MM.1S (cell line): Measurements from ENCODE around the gene VDAC2.

Experiments used
- DNase-seq: peaks from one replicate; pipeline ENCODE4 v3.0.0-alpha.2; 2015
- H2AFZ ChIP-seq: fragments of 300-600 bp; sonication (generic); 2 replicates; pipeline ENCODE4 v1.6.0; 2016; ENCODE audit warnings: antibody characterized with exemption, low read length
- H3F3A ChIP-seq: fragments of 300-600 bp; sonication (generic); 2 replicates; pipeline ENCODE4 v1.6.1; 2016; ENCODE audit warnings: mild to moderate bottlenecking, antibody characterized with exemption, low read length, moderate library complexity, mixed read lengths; ENCODE audit not compliant: insufficient read depth
- H3K27ac ChIP-seq: fragments of 300-600 bp; sonication (generic); 2 replicates; pipeline ENCODE4 v1.5.1; 2016; ENCODE audit warnings: mild to moderate bottlenecking, low read length
- H3K27me3 ChIP-seq: fragments of 300-600 bp; sonication (generic); replicated peaks from 2 replicates; pipeline ENCODE4 v1.6.0; 2016; ENCODE audit warnings: low read length; ENCODE audit not compliant: insufficient read depth
- H3K36me3 ChIP-seq: fragments of 300-600 bp; sonication (generic); replicated peaks from 2 replicates; pipeline ENCODE4 v1.6.1; 2016; ENCODE audit warnings: mild to moderate bottlenecking, low read length, mixed read lengths; ENCODE audit not compliant: insufficient read depth
- H3K4me1 ChIP-seq: fragments of 300-600 bp; sonication (generic); 2 replicates; pipeline ENCODE4 v1.6.1; 2016; ENCODE audit warnings: low read length, mixed read lengths
- H3K4me2 ChIP-seq: fragments of 300-600 bp; sonication (generic); 2 replicates; pipeline ENCODE4 v1.6.0; 2016; ENCODE audit warnings: low read depth, low read length
- H3K4me3 ChIP-seq: fragments of 300-600 bp; sonication (generic); 2 replicates; pipeline ENCODE4 v1.5.1; 2016; ENCODE audit warnings: low read length, mixed read lengths
- H3K79me2 ChIP-seq: fragments of 300-600 bp; sonication (generic); 2 replicates; pipeline ENCODE4 v1.6.1; 2016; ENCODE audit warnings: mixed run types, low read length, mixed read lengths
- H3K9ac ChIP-seq: fragments of 300-600 bp; sonication (generic); 2 replicates; pipeline ENCODE4 v1.6.1; 2016; ENCODE audit warnings: low read length, mixed read lengths
- H3K9me2 ChIP-seq: fragments of 300-600 bp; sonication (generic); replicated peaks from 2 replicates; pipeline ENCODE4 v1.6.1; 2016; ENCODE audit warnings: mild to moderate bottlenecking, low read length, mixed read lengths; ENCODE audit not compliant: insufficient read depth
- H3K9me3 ChIP-seq: fragments of 300-600 bp; sonication (generic); replicated peaks from 2 replicates; pipeline ENCODE4 v1.6.1; 2016; ENCODE audit warnings: mild to moderate bottlenecking, low read length, mixed read lengths; ENCODE audit not compliant: insufficient read depth
- H4K20me1 ChIP-seq: fragments of 300-600 bp; sonication (generic); 2 replicates; pipeline ENCODE4 v1.6.1; 2016; ENCODE audit warnings: mild to moderate bottlenecking, low read length, moderate library complexity, mixed read lengths; ENCODE audit not compliant: insufficient read depth
- CTCF ChIP-seq: fragments of 300-600 bp; sonication (generic); IDR thresholded peaks from 2 replicates; pipeline ENCODE4 v1.5.1; 2016; ENCODE audit warnings: antibody characterized with exemption, low read length, mixed read lengths
- EZH2 ChIP-seq: fragments of 300-600 bp; sonication (generic); optimal IDR thresholded peaks from 2 replicates; pipeline ENCODE3; 2017; ENCODE audit warnings: low read depth, mild to moderate bottlenecking, antibody characterized with exemption, low read length, mixed read lengths
- EZH2phosphoT487 ChIP-seq: fragments of 300-600 bp; sonication (generic); IDR thresholded peaks from 2 replicates; pipeline ENCODE4 v1.6.1; 2018; ENCODE audit warnings: antibody characterized with exemption, low read length

VDAC2 gene

GRCh38 chr10:75265856-75266255 is 55.3 kb downstream of the VDAC2 start:
- H4K20me1 ChIP-seq, result no peaks in the 10 kb centered on the region
- no peaks in the 10 kb centered on the region for H3K79me2 ChIP-seq
- no peak overlapping the region for H3K4me2 ChIP-seq
- no peak overlapping the region for H3K9ac ChIP-seq
- no peaks in the 10 kb centered on the region for H3K9me3 ChIP-seq
- H2AFZ ChIP-seq, result no peak overlapping the region
- no peaks in the 10 kb centered on the region for H3K9me2 ChIP-seq
- DNase-seq, result no peak
- no peaks in the 10 kb centered on the region for H3F3A ChIP-seq
- no peaks in the 10 kb centered on the region for H3K36me3 ChIP-seq
- H3K27me3 ChIP-seq, result no peaks in the 10 kb centered on the region
- no peak overlapping the region for H3K4me3 ChIP-seq
- H3K27ac ChIP-seq, result no peak overlapping the region
- H3K4me1 ChIP-seq, result no peaks in the 10 kb centered on the region
- TF ChIP-seq CTCF (no peak), EZH2phosphoT487 (no peak), EZH2 (no peak)

GRCh38 chr10:75266945-75267344 is 56.3 kb downstream of the VDAC2 start:
- H3K27me3 ChIP-seq, result no peaks in the 10 kb centered on the region
- H3K9me3 ChIP-seq, result no peaks in the 10 kb centered on the region
- H3K4me2 ChIP-seq, result no peak overlapping the region
- no peak overlapping the region for H3K9ac ChIP-seq
- no peak overlapping the region for H3K27ac ChIP-seq
- H4K20me1 ChIP-seq, result no peaks in the 10 kb centered on the region
- H3K4me1 ChIP-seq, result no peaks in the 10 kb centered on the region
- no peak overlapping the region for H2AFZ ChIP-seq
- H3F3A ChIP-seq, result no peaks in the 10 kb centered on the region
- no peaks in the 10 kb centered on the region for H3K36me3 ChIP-seq
- no peak for DNase-seq
- no peak overlapping the region for H3K4me3 ChIP-seq
- no peaks in the 10 kb centered on the region for H3K9me2 ChIP-seq
- TF ChIP-seq EZH2phosphoT487 (no peak), CTCF (no peak), EZH2 (no peak)
- H3K79me2 ChIP-seq, result no peaks in the 10 kb centered on the region

GRCh38 chr10:75269605-75270004 is 59.0 kb downstream of the VDAC2 start:
- H2AFZ ChIP-seq, result peak overlapping the region; percentile 31; the same call in 1 of the 2 replicates
- H3K4me1 ChIP-seq, result no peaks in the 10 kb centered on the region
- no peaks in the 10 kb centered on the region for H3K27me3 ChIP-seq
- no peak overlapping the region for H3K4me2 ChIP-seq
- H3F3A ChIP-seq, result no peaks in the 10 kb centered on the region
- no peak for TF ChIP-seq CTCF
- TF ChIP-seq EZH2, result no peak
- no peak for TF ChIP-seq EZH2phosphoT487
- DNase-seq, result peak; percentile 8
- H4K20me1 ChIP-seq, result no peaks in the 10 kb centered on the region
- no peak overlapping the region for H3K9ac ChIP-seq
- H3K9me2 ChIP-seq, result no peaks in the 10 kb centered on the region
- no peaks in the 10 kb centered on the region for H3K36me3 ChIP-seq
- H3K4me3 ChIP-seq, result no peak overlapping the region
- H3K79me2 ChIP-seq, result no peaks in the 10 kb centered on the region
- no peaks in the 10 kb centered on the region for H3K9me3 ChIP-seq
- no peak overlapping the region for H3K27ac ChIP-seq
